Measurements from ENCODE around the gene TGIF1.

TGIF1 gene

DNA sequence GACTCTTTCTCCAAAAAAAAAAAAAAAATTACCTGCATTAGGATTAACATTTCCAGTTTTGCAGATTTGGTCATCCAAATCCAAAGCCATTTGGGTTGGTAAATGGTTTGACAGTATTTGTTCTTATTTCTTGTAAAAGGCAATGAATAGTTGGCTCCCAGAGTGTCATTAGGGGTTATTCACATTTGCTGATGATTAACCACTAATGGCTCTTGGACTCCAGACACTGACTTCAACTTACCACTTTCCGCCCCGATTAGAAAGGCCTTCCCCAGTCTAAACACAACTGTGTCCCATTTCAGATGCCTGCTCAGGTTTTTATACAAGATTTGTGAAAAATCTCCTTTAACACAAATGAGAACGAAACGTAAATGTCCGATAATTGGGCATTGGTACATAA is 9.6 kb upstream of the TGIF1 start:
- no peak for DNase-seq

GRCh38 chr18:3441290-3441689 is 8.7 kb upstream of the TGIF1 start:
- peak in 1 of 2 donors; percentile 47 for DNase-seq

- DNase-seq = no peak
Measured at GRCh38 chr18:3442919-3443318, 7.1 kb upstream of the TGIF1 start.

DNA sequence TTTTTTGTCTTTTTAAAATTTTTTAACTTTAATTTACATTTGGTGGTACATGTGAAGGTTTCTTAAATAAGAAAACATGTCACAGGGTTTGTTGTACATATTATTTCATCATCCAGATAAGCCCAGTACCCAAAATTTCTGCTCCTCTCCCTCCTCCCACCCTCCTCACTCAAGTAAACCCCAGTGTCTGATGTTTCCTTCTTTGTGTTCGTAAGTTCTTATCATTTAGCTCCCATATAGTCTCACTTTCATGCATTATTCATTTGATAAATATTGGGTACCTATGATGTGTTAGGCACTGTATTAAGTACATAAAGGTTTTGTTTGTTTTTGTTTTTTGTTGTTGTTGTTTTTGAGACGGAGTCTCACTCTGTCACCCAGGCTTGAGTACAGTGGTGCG is 5.7 kb upstream of the TGIF1 start:
- DNase-seq = no peak

DNA sequence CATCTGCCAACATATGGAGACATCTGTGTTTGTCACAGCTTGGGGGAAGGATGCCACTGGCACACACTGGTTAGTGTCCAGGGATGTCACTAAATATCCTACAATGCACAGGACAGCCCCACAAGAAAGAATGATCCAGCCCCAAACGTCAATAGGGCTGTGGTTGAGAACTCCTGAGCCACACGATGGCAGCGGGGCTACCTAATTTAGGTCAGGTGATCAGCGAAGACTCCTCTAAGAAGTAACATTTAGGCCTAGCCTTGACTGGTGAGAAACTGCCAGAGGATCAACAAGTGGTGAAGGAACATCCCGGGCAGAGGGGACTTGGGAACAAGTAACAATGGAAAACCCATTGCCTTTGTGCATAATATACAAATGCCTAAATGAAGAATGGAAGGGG is 5.0 kb upstream of the TGIF1 start:
- DNase-seq = no peak

DNA sequence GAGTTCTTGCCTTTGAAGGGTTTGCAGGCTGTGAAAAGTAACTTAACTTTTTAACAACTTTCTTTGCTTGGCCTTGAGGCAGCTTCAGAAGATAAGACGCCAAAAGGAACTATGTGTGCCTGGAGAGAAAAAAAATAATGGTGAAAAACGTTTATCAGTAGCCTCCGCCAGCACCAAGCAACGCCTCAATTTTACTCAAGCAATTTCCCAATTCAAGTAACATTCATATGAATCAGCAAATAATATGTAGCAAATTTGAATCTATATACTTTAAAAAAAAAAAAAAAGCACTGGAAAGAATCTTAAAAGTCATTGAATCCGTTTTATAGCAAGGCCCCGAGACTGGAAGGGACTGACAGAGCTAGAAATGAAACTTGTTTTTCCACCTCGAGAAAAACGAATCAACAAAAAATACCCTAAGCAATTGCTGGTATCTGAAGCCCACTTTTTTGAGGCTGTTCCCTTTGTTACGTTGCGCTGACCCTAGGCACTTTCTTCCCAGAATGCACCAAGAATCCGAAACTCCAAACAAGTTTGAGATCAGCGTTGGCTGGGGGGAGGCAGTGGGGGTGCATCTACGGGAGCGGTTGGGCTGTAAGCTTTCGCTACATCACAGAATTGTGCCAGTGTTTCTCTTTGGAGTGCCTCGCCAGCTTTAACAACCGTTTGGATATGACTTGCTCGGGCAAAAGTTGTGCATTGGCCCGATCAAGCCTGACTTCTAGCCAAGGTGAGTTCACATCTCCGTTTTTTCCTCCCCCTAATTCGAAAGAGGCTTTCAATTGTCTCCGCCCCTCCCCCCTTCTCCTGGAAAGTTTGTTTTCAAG is 2.7 kb upstream of the TGIF1 start:
- peak; percentile 25 to 35 for DNase-seq

GRCh38 chr18:3447895-3448837 is 1.8 kb upstream of the TGIF1 start:
- DNase-seq = peak; percentile 78 to 93

GRCh38 chr18:3448838-3449511 is 997 bp upstream of the TGIF1 start:
- peak; percentile 79 to 88 for DNase-seq

GRCh38 chr18:3449512-3450011 is 410 bp upstream of the TGIF1 start:
- no peak for DNase-seq

- no peak for DNase-seq
Measured at GRCh38 chr18:3450799-3451182, 819 bp downstream of the TGIF1 start.

DNA sequence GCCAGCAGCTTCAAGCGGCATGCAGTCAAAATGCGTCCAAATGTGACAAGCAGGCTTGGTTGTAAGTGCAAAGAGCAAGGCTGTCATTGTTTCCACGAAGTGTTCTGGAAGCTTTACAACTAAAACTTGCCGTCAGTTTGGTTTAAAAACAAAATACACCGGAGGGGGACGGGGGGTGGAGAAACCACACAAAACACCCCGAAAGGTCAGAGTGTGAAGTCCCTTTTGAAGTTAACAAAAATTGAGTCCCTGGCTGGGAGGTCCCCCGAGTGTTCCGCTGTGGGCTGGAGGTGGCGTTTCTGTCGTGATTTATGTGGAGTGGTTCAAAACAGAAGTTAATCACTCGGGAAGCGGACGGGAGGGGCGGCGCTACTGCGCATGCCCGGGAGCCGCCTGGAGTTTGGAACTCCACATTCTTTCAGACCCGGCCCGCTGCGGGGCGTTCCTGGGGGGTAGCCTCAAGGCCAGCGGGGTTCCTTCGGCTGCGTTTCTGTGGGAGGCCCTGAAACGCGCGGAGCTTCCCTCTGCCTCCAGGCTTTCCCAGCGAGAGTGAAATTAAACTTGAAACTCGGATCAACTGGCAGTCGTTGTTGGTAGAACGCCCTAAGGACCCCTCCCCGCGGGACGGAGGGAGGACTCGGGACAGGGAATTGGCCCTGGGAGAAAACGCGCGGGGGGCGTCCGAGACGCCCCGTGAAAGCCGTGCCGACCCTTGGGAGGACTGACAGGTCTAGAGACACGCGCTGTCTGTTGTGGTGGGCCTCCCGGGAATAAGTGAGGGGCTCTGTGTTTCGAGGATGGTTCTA is 1.4 kb downstream of the TGIF1 start:
- peak; percentile 74 to 78 for DNase-seq

- peak in 1 of 2 donors; percentile 35 for DNase-seq
Measured at GRCh38 chr18:3451989-3452749, 2.2 kb downstream of the TGIF1 start.

DNA sequence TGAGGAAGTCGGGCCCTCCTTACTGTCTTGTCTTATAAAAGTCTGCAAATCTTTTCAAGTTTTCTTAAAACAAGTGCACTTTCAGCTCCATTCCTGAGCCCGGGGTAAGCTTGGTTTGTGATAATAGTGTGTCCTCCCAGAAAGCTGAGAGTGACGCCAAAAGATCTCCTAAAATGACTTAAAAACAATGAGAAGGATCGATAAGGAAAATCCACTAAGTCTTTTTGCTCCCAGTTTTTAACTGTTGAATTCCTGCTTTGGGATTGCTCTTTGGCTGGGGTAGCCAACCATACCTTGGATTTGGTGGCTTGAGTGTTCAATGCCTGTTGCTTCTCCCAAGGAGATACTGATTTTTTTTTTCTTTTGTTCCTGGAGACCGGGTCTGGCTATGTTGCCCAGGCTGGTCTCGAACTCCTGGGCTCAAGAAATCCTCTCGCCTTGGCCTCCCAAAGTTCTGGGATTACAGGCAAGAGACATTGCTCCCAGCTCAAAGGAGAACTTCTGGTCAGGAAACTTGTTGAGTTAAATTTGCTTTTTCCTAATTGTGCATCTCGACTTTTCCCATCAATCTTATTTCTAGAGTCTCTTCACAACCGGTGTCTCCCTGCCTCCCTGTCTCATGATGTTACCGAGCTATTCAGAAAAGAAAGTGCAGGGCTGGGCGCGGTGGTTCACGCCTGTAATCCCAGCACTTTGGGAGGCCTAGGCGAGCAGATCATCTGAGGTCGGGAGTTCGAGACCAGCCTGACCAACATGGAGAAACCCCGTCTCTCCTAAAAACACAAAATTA is 3.0 kb downstream of the TGIF1 start:
- DNase-seq = no peak

DNA sequence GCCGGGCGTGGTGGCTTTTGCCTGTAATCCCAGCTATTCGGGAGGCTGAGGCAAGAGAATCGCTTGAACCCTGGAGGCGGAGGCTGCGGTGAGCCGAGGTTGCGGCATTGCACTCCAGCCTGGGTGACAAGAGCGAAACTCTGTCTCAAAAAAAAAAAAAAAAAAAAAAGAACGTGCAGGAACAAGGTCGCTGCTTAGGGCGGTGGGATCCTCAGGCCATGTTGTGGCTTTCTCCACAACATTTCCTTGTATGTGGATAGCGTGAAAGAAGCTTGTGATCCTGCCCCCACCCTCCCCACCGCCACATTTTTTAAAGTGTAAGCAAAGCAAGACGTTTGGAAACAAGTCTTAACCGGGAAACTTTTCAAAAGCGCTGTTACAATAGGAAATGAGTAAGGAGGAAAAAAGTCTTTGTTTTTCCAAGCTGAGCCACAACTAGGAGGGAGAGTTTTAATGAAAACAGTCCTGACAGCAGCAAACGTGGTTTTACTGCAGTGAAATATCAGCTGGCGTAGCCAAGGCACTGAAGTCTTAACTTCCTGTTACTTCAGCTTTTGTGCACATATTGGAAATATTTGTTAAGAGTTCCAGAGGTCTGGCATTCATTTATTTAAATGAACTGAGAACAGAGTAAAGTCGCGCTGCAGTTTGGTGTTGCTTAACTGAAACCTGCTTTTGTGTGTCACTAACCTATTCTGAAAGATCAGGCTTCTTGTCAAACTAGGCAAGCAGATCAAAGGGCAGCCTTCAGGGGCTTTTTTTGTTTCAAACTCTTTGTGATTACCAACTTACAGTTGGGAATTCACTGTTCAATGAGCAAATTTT is 3.8 kb downstream of the TGIF1 start:
- DNase-seq = no peak

DNA sequence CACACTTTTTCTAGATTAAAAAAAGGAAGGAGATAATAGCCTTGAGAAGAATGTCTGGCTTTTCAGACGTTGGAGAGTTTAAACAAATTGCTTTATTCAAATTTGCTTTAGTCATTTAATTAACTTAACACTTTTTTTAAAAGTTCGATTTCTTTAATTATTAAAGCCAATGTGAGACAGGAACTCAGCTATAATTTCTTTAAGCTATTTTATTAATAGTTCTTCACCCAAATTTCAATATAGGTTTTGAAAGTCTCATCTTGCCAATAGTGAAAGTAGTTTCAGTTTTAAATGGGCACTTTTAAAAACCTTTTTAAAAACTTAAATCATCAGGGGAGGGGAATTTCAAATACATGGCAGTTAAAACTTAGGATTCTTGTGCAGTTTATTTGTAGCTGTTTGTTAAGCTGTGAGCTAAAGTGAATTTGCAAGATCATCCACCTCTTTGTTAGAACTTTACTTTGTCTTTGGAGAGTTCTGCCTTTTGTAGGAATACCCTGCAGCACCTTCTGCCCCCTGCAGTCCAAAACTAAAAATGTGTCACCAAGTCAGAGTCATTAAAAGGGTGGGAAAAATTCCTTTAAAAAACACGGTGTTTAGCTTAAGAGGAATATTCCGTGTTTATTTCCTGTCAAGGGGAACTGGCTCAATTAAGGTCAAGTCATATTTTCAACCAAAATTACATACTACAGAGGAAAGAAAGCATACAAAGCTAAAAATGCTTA is 4.6 kb downstream of the TGIF1 start:
- peak in 1 of 2 donors; percentile 48 for DNase-seq

- DNase-seq = no peak
Measured at GRCh38 chr18:3455090-3455635, 5.2 kb downstream of the TGIF1 start.

DNA sequence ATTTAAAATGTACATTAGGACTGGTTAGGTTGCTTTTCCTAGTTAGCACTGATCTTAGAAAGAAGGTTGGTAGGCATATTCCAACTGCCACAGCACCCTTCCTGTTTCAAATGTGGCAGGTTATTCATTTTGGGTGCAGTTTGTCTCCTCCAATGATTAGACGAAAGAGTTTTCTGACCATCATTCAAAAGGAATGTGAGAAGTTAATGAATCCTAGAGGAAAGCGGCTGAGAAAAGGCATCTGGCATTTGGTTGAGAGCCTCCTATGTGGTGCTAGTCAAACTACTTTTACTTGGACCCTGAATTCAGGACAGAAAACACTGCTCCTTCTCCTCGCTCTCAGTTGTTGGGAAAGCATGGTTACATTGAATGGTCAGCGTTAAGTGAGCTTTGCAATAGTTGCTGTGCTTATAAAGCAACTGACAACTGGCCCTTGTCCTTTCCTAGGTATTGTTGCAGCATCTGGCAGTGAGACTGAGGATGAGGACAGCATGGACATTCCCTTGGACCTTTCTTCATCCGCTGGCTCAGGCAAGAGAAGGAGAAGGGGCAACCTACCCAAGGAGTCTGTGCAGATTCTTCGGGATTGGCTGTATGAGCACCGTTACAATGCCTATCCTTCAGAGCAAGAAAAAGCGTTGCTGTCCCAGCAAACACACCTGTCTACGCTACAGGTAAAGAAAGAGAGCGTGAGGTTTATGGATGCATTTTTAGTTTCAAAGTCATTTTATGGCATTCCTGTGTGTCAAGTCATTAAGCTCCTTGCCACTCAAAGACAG is 6.1 kb downstream of the TGIF1 start:
- DNase-seq = no peak

DNA sequence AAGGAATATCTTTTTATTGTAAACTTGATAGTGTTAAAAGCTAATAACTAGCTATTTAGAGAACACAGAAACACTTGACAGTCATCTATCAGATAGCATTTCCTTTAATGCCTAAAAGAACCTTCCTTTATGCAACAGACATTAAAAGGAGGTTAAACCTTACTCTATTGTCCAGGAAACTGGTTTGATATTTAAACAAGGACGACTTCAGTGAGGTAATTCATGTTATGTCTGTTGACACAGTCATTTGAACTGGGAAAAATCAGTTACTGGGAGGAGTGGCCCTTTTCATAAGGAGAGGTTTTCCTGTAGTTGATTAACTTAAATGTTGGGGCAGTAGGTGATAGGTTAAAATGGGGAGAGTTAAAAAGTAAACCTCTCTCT is 6.7 kb downstream of the TGIF1 start:
- DNase-seq = no peak
